Hepatocyte (in vitro differentiated cells): ENCODE measurements around the gene SLC25A20. TPM values are rescaled to one million over a fixed set of nuclear protein-coding genes. Genes with fewer than 3 reads are reported as not detected.

Source experiments
- DNase-seq: peaks from one replicate; pipeline ENCODE4 v3.0.0-alpha.2; 2016; ENCODE audit warnings: low spot score
- H2AFZ ChIP-seq: fragments of 200-600 bp; sonication (generic); 2 replicates; pipeline ENCODE4 v1.6.0; 2016; ENCODE audit warnings: antibody characterized with exemption, mild to moderate bottlenecking
- H3K27ac ChIP-seq: fragments of 200-600 bp; sonication (generic); 2 replicates; pipeline ENCODE4 v1.5.1; 2016; ENCODE audit warnings: mild to moderate bottlenecking
- H3K27me3 ChIP-seq: fragments of 200-600 bp; sonication (generic); 2 replicates; pipeline ENCODE4 v1.6.1; 2016
- H3K36me3 ChIP-seq: fragments of 200-600 bp; sonication (generic); replicated peaks from 2 replicates; pipeline ENCODE4 v1.5.1; 2016; ENCODE audit warnings: low read depth; ENCODE audit not compliant: insufficient read depth
- H3K4me1 ChIP-seq: fragments of 200-600 bp; sonication (generic); 2 replicates; pipeline ENCODE4 v1.5.1; 2016; ENCODE audit warnings: mild to moderate bottlenecking, moderate library complexity; ENCODE audit not compliant: insufficient read depth
- H3K4me2 ChIP-seq: fragments of 200-600 bp; sonication (generic); 2 replicates; pipeline ENCODE4 v1.6.0; 2016
- H3K4me3 ChIP-seq: fragments of 200-600 bp; sonication (generic); 2 replicates; pipeline ENCODE4 v1.5.1; 2016; ENCODE audit warnings: mild to moderate bottlenecking
- H3K79me2 ChIP-seq: fragments of 200-600 bp; sonication (generic); 2 replicates; pipeline ENCODE4 v1.6.0; 2017; ENCODE audit warnings: mild to moderate bottlenecking
- H3K9me2 ChIP-seq: fragments of 200-600 bp; sonication (generic); replicated peaks from 2 replicates; pipeline ENCODE4 v1.6.0; 2017; ENCODE audit warnings: mild to moderate bottlenecking; ENCODE audit not compliant: insufficient read depth
- H3K9me3 ChIP-seq: fragments of 200-600 bp; sonication (generic); 2 replicates; pipeline ENCODE4 v1.5.1; 2016; ENCODE audit warnings: low read depth, mild to moderate bottlenecking
- H4K20me1 ChIP-seq: fragments of 200-600 bp; sonication (generic); 2 replicates; pipeline ENCODE4 v1.6.0; 2016; ENCODE audit warnings: mild to moderate bottlenecking; ENCODE audit not compliant: insufficient read depth, poor library complexity, severe bottlenecking
- EZH2 ChIP-seq: fragments of 200-600 bp; sonication (generic); IDR thresholded peaks from 2 replicates; pipeline ENCODE4 v1.6.1; 2016; ENCODE audit warnings: antibody characterized with exemption, mild to moderate bottlenecking, borderline replicate concordance
- EZH2phosphoT487 ChIP-seq: fragments of 200-600 bp; sonication (generic); IDR thresholded peaks from one replicate; pipeline ENCODE4 v1.6.1; 2018; ENCODE audit warnings: antibody characterized with exemption, mild to moderate bottlenecking, low read depth, moderate library complexity; ENCODE audit not compliant: unreplicated experiment, severe bottlenecking
- WGBS: methylation state at CpG from one replicate; pipeline ENCODE4 v1.1.6; 2016; ENCODE audit warnings: low lambda C conversion rate; ENCODE audit errors: missing lambda C conversion rate; 5-methylcytosine and 5-hydroxymethylcytosine counted together
- polyA plus RNA-seq: library from polyadenylated mRNA; unstranded; fragments of >200 nt; fragmentation: Nextera tagmentation; extraction: Ambion mirVana; gene quantifications from 2 replicates; pipeline ENCODE4 v1.2.1, GENCODE V29; 2016
- total RNA-seq: library from RNA; depleted of rRNA; stranded (reverse); fragments of >200 nt; gene quantifications from 2 replicates; pipeline ENCODE4 v1.2.3, GENCODE V29; 2014
- TF ChIP-seq, protein P1 (sequence below): fragments of 200-600 bp; sonication (generic); IDR thresholded peaks from 2 replicates; pipeline ENCODE4 v1.5.1; 2016; ENCODE audit warnings: antibody characterized with exemption, mild to moderate bottlenecking; ENCODE audit not compliant: poor library complexity

The SLC25A20 gene
- total and polyA plus RNA-seq, 2 experiments from 2014 or later = 46.0 to 59.1 TPM

DNA sequence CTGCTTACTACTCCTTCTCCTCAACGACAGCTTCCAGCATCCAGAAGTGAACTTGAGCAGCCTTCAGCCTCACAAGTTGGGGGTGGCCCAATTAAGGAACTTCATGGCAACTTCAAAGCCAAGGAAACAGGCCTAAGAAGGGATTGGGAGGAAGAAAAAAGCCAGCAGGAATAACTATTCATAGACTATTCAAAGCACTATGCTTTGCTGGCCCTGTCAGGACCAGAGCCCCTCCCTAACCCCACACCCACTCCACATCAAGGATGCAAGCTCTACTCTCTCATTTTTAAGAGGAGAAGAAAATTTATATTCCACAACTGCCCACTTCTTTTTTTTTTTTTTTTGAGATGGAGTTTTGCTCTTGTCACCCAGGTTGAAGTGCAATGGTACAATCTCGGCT is 41.0 kb downstream of the SLC25A20 start:
- Histone ChIP-seq H3K4me3 (no peak overlapping the region), H3K9me2 (no peaks in the 10 kb centered on the region), H3K4me1 (no peaks in the 10 kb centered on the region), H3K36me3 (no peaks in the 10 kb centered on the region), H3K27ac (no peak overlapping the region), H3K27me3 (no peaks in the 10 kb centered on the region), H3K4me2 (no peak overlapping the region), H3K79me2 (no peaks in the 10 kb centered on the region), H4K20me1 (no peaks in the 10 kb centered on the region), H2AFZ (no peak overlapping the region), H3K9me3 (no peaks in the 10 kb centered on the region)
- DNase-seq = no peak
- TF ChIP-seq, protein P1, sequence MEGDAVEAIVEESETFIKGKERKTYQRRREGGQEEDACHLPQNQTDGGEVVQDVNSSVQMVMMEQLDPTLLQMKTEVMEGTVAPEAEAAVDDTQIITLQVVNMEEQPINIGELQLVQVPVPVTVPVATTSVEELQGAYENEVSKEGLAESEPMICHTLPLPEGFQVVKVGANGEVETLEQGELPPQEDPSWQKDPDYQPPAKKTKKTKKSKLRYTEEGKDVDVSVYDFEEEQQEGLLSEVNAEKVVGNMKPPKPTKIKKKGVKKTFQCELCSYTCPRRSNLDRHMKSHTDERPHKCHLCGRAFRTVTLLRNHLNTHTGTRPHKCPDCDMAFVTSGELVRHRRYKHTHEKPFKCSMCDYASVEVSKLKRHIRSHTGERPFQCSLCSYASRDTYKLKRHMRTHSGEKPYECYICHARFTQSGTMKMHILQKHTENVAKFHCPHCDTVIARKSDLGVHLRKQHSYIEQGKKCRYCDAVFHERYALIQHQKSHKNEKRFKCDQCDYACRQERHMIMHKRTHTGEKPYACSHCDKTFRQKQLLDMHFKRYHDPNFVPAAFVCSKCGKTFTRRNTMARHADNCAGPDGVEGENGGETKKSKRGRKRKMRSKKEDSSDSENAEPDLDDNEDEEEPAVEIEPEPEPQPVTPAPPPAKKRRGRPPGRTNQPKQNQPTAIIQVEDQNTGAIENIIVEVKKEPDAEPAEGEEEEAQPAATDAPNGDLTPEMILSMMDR = no peak
- TF ChIP-seq EZH2phosphoT487 = no peak
- TF ChIP-seq EZH2 = no peak
- 64% methylated on average over 1 of the region's 2 CpGs for WGBS

DNA sequence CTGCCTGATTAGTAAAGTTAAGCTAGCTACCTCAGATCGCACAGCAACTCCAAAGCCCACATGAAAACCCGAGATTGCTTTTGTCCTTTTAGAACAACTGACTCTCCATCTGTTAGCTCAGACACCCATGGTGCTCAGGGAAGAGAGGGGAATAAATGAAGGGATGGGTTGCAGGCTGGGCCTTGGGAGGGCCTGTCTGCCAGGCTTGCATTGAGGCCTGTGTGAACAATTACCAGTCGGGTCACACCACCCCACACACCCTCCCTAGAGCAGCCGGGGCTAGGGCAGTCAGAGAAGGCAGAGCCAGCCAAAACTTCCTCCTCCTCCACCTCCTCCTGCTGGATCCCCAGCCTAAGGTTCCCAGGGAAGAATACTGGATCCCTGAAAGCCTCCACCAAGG is 42.2 kb downstream of the SLC25A20 start:
- Histone ChIP-seq H3K4me2 (no peak overlapping the region), H3K9me2 (no peaks in the 10 kb centered on the region), H3K79me2 (no peaks in the 10 kb centered on the region), H3K36me3 (no peaks in the 10 kb centered on the region), H3K4me1 (no peaks in the 10 kb centered on the region), H2AFZ (no peak overlapping the region), H4K20me1 (no peaks in the 10 kb centered on the region), H3K4me3 (no peak overlapping the region), H3K27ac (no peak overlapping the region), H3K27me3 (no peaks in the 10 kb centered on the region), H3K9me3 (no peaks in the 10 kb centered on the region)
- TF ChIP-seq EZH2 = no peak
- no peak for TF ChIP-seq EZH2phosphoT487
- TF ChIP-seq, protein P1 = no peak
- WGBS = 84% methylated on average over 4 of the region's 4 CpGs
- no peak for DNase-seq

DNA sequence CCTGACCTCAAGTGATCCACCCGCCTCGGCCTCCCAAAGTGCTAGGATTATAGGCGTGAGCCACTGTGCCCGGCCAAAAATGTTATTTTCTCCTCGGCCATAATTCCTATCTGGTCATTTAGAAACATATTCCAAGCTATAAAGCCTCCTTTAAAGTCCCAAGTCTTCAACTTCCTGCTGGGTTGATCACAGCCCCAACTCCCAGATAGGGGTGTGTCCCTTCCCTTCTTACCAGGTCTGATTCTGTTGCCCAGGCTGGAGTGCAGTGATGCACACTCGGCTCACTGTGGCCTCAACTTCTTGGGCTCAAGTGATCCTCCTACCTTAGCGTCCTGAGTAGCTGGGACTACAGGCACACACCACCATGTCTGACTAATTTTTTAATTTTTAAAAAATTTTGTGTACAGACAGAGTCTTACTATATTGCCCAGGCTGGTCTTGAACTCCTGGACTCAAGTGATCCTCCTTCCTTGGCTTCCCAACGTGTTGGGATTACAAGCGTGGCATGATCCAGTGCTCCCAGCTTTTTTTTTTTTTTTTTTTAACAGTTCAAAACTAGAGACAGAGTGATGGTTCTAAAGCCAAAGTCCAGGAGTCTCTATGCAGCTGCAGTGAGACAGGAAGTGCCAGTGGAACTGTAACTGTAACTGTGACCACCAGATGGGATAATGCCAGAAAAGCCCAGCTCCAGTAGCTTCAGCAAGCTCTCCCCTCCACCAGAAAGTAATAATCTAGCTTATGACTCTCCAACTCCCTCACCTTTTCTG is 42.8 kb downstream of the SLC25A20 start:
- peak; percentile 24 for DNase-seq
- Histone ChIP-seq H2AFZ (no peak overlapping the region), H3K4me1 (no peaks in the 10 kb centered on the region)

More for the DNA sequence above, 42.8 kb downstream of the SLC25A20 start:
- Histone ChIP-seq H3K9me3 (no peaks in the 10 kb centered on the region), H3K4me3 (no peak overlapping the region), H3K79me2 (no peaks in the 10 kb centered on the region), H3K9me2 (no peaks in the 10 kb centered on the region), H3K27ac (no peak overlapping the region), H3K27me3 (no peaks in the 10 kb centered on the region), H4K20me1 (no peaks in the 10 kb centered on the region), H3K36me3 (no peaks in the 10 kb centered on the region), H3K4me2 (no peak overlapping the region)
- 89% methylated on average over 9 of the region's 9 CpGs for WGBS
- TF ChIP-seq EZH2 (no peak), EZH2phosphoT487 (no peak)
- TF ChIP-seq, protein P1 = no peak
